Measurements from ENCODE around the gene LMBRD1.
"Not testable (repeated sequence)": the region's sequence is repeated elsewhere in the genome, so short reads cannot be mapped to it uniquely, and the experiment has no call there.

The LMBRD1 gene

GRCh38 chr6:69666779-69667178 lies 130.0 kb downstream of the LMBRD1 start:
- not testable (repeated sequence) for H3K4me1 Mint-ChIP-seq (ENCODE audit: low read depth); H3K4me3 Mint-ChIP-seq; H3K27me3 Mint-ChIP-seq (ENCODE audit: low read depth); H3K9me3 Mint-ChIP-seq; H3K36me3 Mint-ChIP-seq (ENCODE audit: low read depth); H3K27ac Mint-ChIP-seq

- Mint-ChIP-seq H3K4me1 (ENCODE audit: low read depth) (no peaks in the 10 kb centered on the region), H3K36me3 (ENCODE audit: low read depth) (peaks cover 3% of the 10 kb centered on the region), H3K4me3 (no peak overlapping the region), H3K9me3 (no peaks in the 10 kb centered on the region), H3K27ac (no peak overlapping the region), H3K27me3 (ENCODE audit: low read depth) (peaks cover 12% of the 10 kb centered on the region)
Measured at GRCh38 chr6:69665437-69665836, 131.4 kb downstream of the LMBRD1 start.

- peaks cover 6% of the 10 kb centered on the region for H3K9me3 Mint-ChIP-seq
- H3K27ac Mint-ChIP-seq: no peak overlapping the region
- H3K27me3 Mint-ChIP-seq (ENCODE audit: low read depth): peaks cover 21% of the 10 kb centered on the region
- H3K4me1 Mint-ChIP-seq (ENCODE audit: low read depth): no peaks in the 10 kb centered on the region
- no peaks in the 10 kb centered on the region for H3K36me3 Mint-ChIP-seq (ENCODE audit: low read depth)
- H3K4me3 Mint-ChIP-seq: no peak overlapping the region
Measured at GRCh38 chr6:69664551-69664950, 132.3 kb downstream of the LMBRD1 start.

GRCh38 chr6:69663215-69663614 lies 133.6 kb downstream of the LMBRD1 start:
- no peak overlapping the region for H3K27ac Mint-ChIP-seq
- no peaks in the 10 kb centered on the region for H3K36me3 Mint-ChIP-seq (ENCODE audit: low read depth)
- H3K4me3 Mint-ChIP-seq: no peak overlapping the region
- peaks cover 28% of the 10 kb centered on the region for H3K27me3 Mint-ChIP-seq (ENCODE audit: low read depth)
- peaks cover 17% of the 10 kb centered on the region for H3K9me3 Mint-ChIP-seq
- no peaks in the 10 kb centered on the region for H3K4me1 Mint-ChIP-seq (ENCODE audit: low read depth)

GRCh38 chr6:69650703-69651102 lies 146.1 kb downstream of the LMBRD1 start:
- Mint-ChIP-seq H3K27ac (no peak overlapping the region), H3K4me1 (ENCODE audit: low read depth) (no peaks in the 10 kb centered on the region), H3K36me3 (ENCODE audit: low read depth) (no peaks in the 10 kb centered on the region), H3K27me3 (ENCODE audit: low read depth) (peaks cover 5% of the 10 kb centered on the region), H3K4me3 (no peak overlapping the region), H3K9me3 (no peaks in the 10 kb centered on the region)

GRCh38 chr6:69647726-69648125 lies 149.1 kb downstream of the LMBRD1 start:
- no peaks in the 10 kb centered on the region for H3K4me1 Mint-ChIP-seq (ENCODE audit: low read depth)
- H3K4me3 Mint-ChIP-seq: no peak overlapping the region
- H3K27me3 Mint-ChIP-seq (ENCODE audit: low read depth): peaks cover 5% of the 10 kb centered on the region
- no peaks in the 10 kb centered on the region for H3K36me3 Mint-ChIP-seq (ENCODE audit: low read depth)
- no peak overlapping the region for H3K27ac Mint-ChIP-seq
- H3K9me3 Mint-ChIP-seq: no peaks in the 10 kb centered on the region

GRCh38 chr6:69643688-69644087 lies 153.1 kb downstream of the LMBRD1 start:
- Mint-ChIP-seq H3K9me3 (no peaks in the 10 kb centered on the region), H3K4me3 (no peak overlapping the region), H3K27ac (no peak overlapping the region), H3K36me3 (ENCODE audit: low read depth) (no peaks in the 10 kb centered on the region), H3K27me3 (ENCODE audit: low read depth) (peaks cover 29% of the 10 kb centered on the region), H3K4me1 (ENCODE audit: low read depth) (no peaks in the 10 kb centered on the region)

- H3K4me1 Mint-ChIP-seq (ENCODE audit: low read depth): peaks cover 16% of the 10 kb centered on the region
- H3K27ac Mint-ChIP-seq: no peak overlapping the region
- peaks cover 19% of the 10 kb centered on the region for H3K27me3 Mint-ChIP-seq (ENCODE audit: low read depth)
- H3K4me3 Mint-ChIP-seq: no peak overlapping the region
- peaks cover 2% of the 10 kb centered on the region for H3K36me3 Mint-ChIP-seq (ENCODE audit: low read depth)
- no peaks in the 10 kb centered on the region for H3K9me3 Mint-ChIP-seq
Measured at GRCh38 chr6:69632932-69633331, 163.9 kb downstream of the LMBRD1 start.

GRCh38 chr6:69631552-69632346 lies 165.1 kb downstream of the LMBRD1 start:
- peaks cover 16% of the 10 kb centered on the region for H3K4me1 Mint-ChIP-seq (ENCODE audit: low read depth)
- H3K27ac Mint-ChIP-seq: peak overlapping the region; percentile 68
- H3K36me3 Mint-ChIP-seq (ENCODE audit: low read depth): peaks cover 2% of the 10 kb centered on the region
- peak overlapping the region; percentile 63 for H3K4me3 Mint-ChIP-seq
- peaks cover 18% of the 10 kb centered on the region for H3K27me3 Mint-ChIP-seq (ENCODE audit: low read depth)
- H3K9me3 Mint-ChIP-seq: no peaks in the 10 kb centered on the region

- H3K4me3 Mint-ChIP-seq: no peak overlapping the region
- H3K27ac Mint-ChIP-seq: no peak overlapping the region
- H3K27me3 Mint-ChIP-seq (ENCODE audit: low read depth): peaks cover 17% of the 10 kb centered on the region
- peaks cover 16% of the 10 kb centered on the region for H3K4me1 Mint-ChIP-seq (ENCODE audit: low read depth)
- peaks cover 2% of the 10 kb centered on the region for H3K36me3 Mint-ChIP-seq (ENCODE audit: low read depth)
- no peaks in the 10 kb centered on the region for H3K9me3 Mint-ChIP-seq
Measured at GRCh38 chr6:69630767-69631166, 166.0 kb downstream of the LMBRD1 start.

GRCh38 chr6:69627625-69628024 lies 169.2 kb downstream of the LMBRD1 start:
- no peak overlapping the region for H3K27ac Mint-ChIP-seq
- H3K4me3 Mint-ChIP-seq: no peak overlapping the region
- peaks cover 2% of the 10 kb centered on the region for H3K36me3 Mint-ChIP-seq (ENCODE audit: low read depth)
- no peaks in the 10 kb centered on the region for H3K9me3 Mint-ChIP-seq
- H3K27me3 Mint-ChIP-seq (ENCODE audit: low read depth): peaks cover 23% of the 10 kb centered on the region
- peaks cover 13% of the 10 kb centered on the region for H3K4me1 Mint-ChIP-seq (ENCODE audit: low read depth)

- Mint-ChIP-seq H3K4me3 (no peak overlapping the region), H3K27ac (no peak overlapping the region), H3K4me1 (ENCODE audit: low read depth) (no peaks in the 10 kb centered on the region), H3K9me3 (no peaks in the 10 kb centered on the region), H3K27me3 (ENCODE audit: low read depth) (peaks cover 23% of the 10 kb centered on the region), H3K36me3 (ENCODE audit: low read depth) (peaks cover 2% of the 10 kb centered on the region)
Measured at GRCh38 chr6:69624944-69625343, 171.9 kb downstream of the LMBRD1 start.
